ENCODE measurements around the gene SMIM38. TPM values are rescaled to one million over a fixed set of nuclear protein-coding genes. Genes with fewer than 3 reads are reported as not detected.

SMIM38 gene
- total RNA-seq, 1 experiment from 2014 or later = 0.09 TPM

DNA sequence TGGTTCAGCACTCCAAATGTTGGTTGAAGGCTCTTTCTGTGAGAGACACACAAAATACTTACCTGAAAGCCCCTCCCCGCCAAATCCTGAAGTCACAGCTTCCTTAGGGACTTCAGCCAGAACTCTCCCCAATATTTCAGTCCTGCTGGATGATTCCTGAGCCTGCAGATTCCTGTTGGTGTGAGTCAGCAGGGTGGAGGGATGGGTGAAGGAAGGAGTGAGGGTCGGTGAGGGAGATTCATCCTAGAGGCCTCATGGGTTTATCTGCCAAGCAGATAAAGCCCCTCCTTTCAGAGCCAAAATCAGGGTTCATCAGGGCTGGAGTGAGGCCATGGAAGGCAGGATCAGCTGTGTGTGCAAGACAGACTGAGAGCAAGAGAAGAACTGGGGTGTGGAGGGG, 37.9 kb downstream of the SMIM38 start:
- no CpG with 5 or more reads among the region's 2 CpGs for WGBS (ENCODE audit: extremely low coverage, insufficient read length, low lambda C conversion rate)
- Histone ChIP-seq H3K9ac (ENCODE audit: extremely low read depth, insufficient read length, low read length) (no peak overlapping the region), H4K8ac (replicated peaks; ENCODE audit: insufficient read length, low read depth, low read length) (no peak overlapping the region), H3K79me1 (ENCODE audit: insufficient read depth, low read depth, low read length, poor library complexity, severe bottlenecking) (no peaks in the 10 kb centered on the region), H2BK5ac (ENCODE audit: insufficient read length, low read length) (no peak overlapping the region), H3K18ac (ENCODE audit: insufficient read length, low read depth, low read length) (no peak overlapping the region), H3K9me3 (ENCODE audit: control insufficient read depth, low read depth, low read length) (no peaks in the 10 kb centered on the region), H3K56ac (ENCODE audit: insufficient read length, low read depth, low read length) (no peak overlapping the region), H3K23ac (ENCODE audit: insufficient read length, low read depth, low read length) (no peak overlapping the region), H3K14ac (ENCODE audit: insufficient read depth, low read length) (no peak overlapping the region), H2BK120ac (ENCODE audit: low read depth, low read length, poor library complexity, severe bottlenecking) (no peak overlapping the region), H3K4me1 (ENCODE audit: insufficient read depth, low read length) (no peaks in the 10 kb centered on the region), H2AFZ (ENCODE audit: low read length) (no peak overlapping the region), H4K5ac (ENCODE audit: insufficient read length, low read depth, low read length) (no peak overlapping the region), H3K4me2 (ENCODE audit: insufficient read depth, insufficient read length, low read length) (no peak overlapping the region), H2AK5ac (ENCODE audit: insufficient read length, low read length) (no peak overlapping the region), H2BK15ac (ENCODE audit: low read depth, low read length) (no peak overlapping the region), H3K27me3 (ENCODE audit: insufficient read depth, low read length) (no peaks in the 10 kb centered on the region), H3K79me2 (ENCODE audit: insufficient read depth, low read length) (no peaks in the 10 kb centered on the region), H4K20me1 (ENCODE audit: control insufficient read depth, insufficient read depth, insufficient read length) (no peaks in the 10 kb centered on the region), H2BK20ac (ENCODE audit: low read depth, low read length, poor library complexity, severe bottlenecking) (no peak overlapping the region), H3T11ph (ENCODE audit: low read length) (no peak overlapping the region), H2BK12ac (ENCODE audit: insufficient read length, low read depth, low read length) (no peak overlapping the region), H3K4ac (ENCODE audit: low read depth, low read length) (no peak overlapping the region), H3K27ac (ENCODE audit: insufficient read length, low read depth, low read length) (no peak overlapping the region), H4K91ac (ENCODE audit: insufficient read length, low read depth, low read length) (no peak overlapping the region), H3K23me2 (ENCODE audit: insufficient read length, low read depth, low read length, poor library complexity, severe bottlenecking) (no peaks in the 10 kb centered on the region)
- Mint-ChIP-seq H3K36me3 (ENCODE audit: insufficient read depth in 1 of 3, low read depth in 3 of 3) (peaks cover 0 to 7% (median 6%) of the 10 kb centered on the region in 3 experiments; a peak in 2 of 7 replicates), H3K27ac (no peak overlapping the region), H3K4me1 (peaks cover 0 to 5% of the 10 kb centered on the region in 2 experiments; a peak in 2 of 4 replicates), H3K4me3 (no peak overlapping the region), H3K27me3 (ENCODE audit: low read depth) (peaks cover 5% of the 10 kb centered on the region; the same call in 1 of the 2 replicates), H3K9me3 (peaks cover 11 to 12% of the 10 kb centered on the region in 2 experiments; a peak in 4 of 5 replicates)
- DNase-seq = no peak
- TF ChIP-seq, protein P1, sequence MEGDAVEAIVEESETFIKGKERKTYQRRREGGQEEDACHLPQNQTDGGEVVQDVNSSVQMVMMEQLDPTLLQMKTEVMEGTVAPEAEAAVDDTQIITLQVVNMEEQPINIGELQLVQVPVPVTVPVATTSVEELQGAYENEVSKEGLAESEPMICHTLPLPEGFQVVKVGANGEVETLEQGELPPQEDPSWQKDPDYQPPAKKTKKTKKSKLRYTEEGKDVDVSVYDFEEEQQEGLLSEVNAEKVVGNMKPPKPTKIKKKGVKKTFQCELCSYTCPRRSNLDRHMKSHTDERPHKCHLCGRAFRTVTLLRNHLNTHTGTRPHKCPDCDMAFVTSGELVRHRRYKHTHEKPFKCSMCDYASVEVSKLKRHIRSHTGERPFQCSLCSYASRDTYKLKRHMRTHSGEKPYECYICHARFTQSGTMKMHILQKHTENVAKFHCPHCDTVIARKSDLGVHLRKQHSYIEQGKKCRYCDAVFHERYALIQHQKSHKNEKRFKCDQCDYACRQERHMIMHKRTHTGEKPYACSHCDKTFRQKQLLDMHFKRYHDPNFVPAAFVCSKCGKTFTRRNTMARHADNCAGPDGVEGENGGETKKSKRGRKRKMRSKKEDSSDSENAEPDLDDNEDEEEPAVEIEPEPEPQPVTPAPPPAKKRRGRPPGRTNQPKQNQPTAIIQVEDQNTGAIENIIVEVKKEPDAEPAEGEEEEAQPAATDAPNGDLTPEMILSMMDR (conservative IDR thresholded peaks at IDR 0.05) = no peak

All from H9 (cell line).